Activated naive CD4-positive, alpha-beta T cell treated with anti-CD3 and anti-CD28 coated beads, Interleukin-2, amount 50 U/mL, for 24 hours (primary cell): Measurements from ENCODE around the gene PPP4R4.
"Not testable (repeated sequence)": the region's sequence is repeated elsewhere in the genome, so short reads cannot be mapped to it uniquely, and the experiment has no call there.

Experiments used
- H3K27ac Mint-ChIP-seq: one replicate; pipeline ENCODE4 v1.8.0; 2021; ENCODE audit warnings: mild to moderate bottlenecking, mixed read lengths
- H3K27me3 Mint-ChIP-seq: one replicate; pipeline ENCODE4 v1.8.0; 2021; ENCODE audit warnings: mixed read lengths
- H3K36me3 Mint-ChIP-seq: one replicate; pipeline ENCODE4 v1.8.0; 2021; ENCODE audit warnings: mixed read lengths
- H3K4me1 Mint-ChIP-seq: one replicate; pipeline ENCODE4 v1.8.0; 2021; ENCODE audit warnings: mixed read lengths
- H3K4me3 Mint-ChIP-seq: one replicate; pipeline ENCODE4 v1.8.0; 2021; ENCODE audit warnings: mild to moderate bottlenecking, mixed read lengths
- H3K9me3 Mint-ChIP-seq: one replicate; pipeline ENCODE4 v1.8.0; 2021; ENCODE audit warnings: mixed read lengths

PPP4R4 gene

GRCh38 chr14:94139421-94139820, 34.7 kb upstream of the PPP4R4 start:
- Mint-ChIP-seq H3K4me1 (peaks cover 7% of the 10 kb centered on the region), H3K36me3 (no peaks in the 10 kb centered on the region), H3K27ac (no peak overlapping the region), H3K9me3 (no peaks in the 10 kb centered on the region), H3K27me3 (peaks cover 3% of the 10 kb centered on the region), H3K4me3 (no peak overlapping the region)

GRCh38 chr14:94142247-94142646, 31.9 kb upstream of the PPP4R4 start:
- Mint-ChIP-seq H3K4me1 (peaks cover 11% of the 10 kb centered on the region), H3K4me3 (no peak overlapping the region), H3K36me3 (no peaks in the 10 kb centered on the region), H3K27me3 (peaks cover 3% of the 10 kb centered on the region), H3K9me3 (no peaks in the 10 kb centered on the region), H3K27ac (no peak overlapping the region)

- Mint-ChIP-seq H3K27me3 (peaks cover 3% of the 10 kb centered on the region), H3K36me3 (no peaks in the 10 kb centered on the region), H3K4me1 (peaks cover 11% of the 10 kb centered on the region), H3K27ac (no peak overlapping the region), H3K4me3 (no peak overlapping the region), H3K9me3 (no peaks in the 10 kb centered on the region)
These were observed 31.3 kb upstream of the PPP4R4 start for GRCh38 chr14:94142836-94143235.

- H3K4me3 Mint-ChIP-seq, result no peak overlapping the region
- H3K4me1 Mint-ChIP-seq, result peaks cover 11% of the 10 kb centered on the region
- H3K9me3 Mint-ChIP-seq, result no peaks in the 10 kb centered on the region
- H3K27me3 Mint-ChIP-seq, result peaks cover 3% of the 10 kb centered on the region
- H3K27ac Mint-ChIP-seq, result no peak overlapping the region
- no peaks in the 10 kb centered on the region for H3K36me3 Mint-ChIP-seq
These were observed 30.9 kb upstream of the PPP4R4 start for GRCh38 chr14:94143239-94143638.

- H3K27me3 Mint-ChIP-seq, result peaks cover 3% of the 10 kb centered on the region
- H3K9me3 Mint-ChIP-seq, result no peaks in the 10 kb centered on the region
- H3K27ac Mint-ChIP-seq, result no peak overlapping the region
- H3K36me3 Mint-ChIP-seq, result no peaks in the 10 kb centered on the region
- H3K4me3 Mint-ChIP-seq, result no peak overlapping the region
- H3K4me1 Mint-ChIP-seq, result peaks cover 11% of the 10 kb centered on the region
These were observed 30.4 kb upstream of the PPP4R4 start for GRCh38 chr14:94143711-94144110.

- Mint-ChIP-seq H3K27me3 (no peaks in the 10 kb centered on the region), H3K4me1 (peaks cover 11% of the 10 kb centered on the region), H3K4me3 (no peak overlapping the region), H3K36me3 (no peaks in the 10 kb centered on the region), H3K27ac (peak overlapping the region; percentile 66), H3K9me3 (no peaks in the 10 kb centered on the region)
These were observed 29.4 kb upstream of the PPP4R4 start for GRCh38 chr14:94144765-94145164.

- Mint-ChIP-seq H3K36me3 (no peaks in the 10 kb centered on the region), H3K4me3 (no peak overlapping the region), H3K9me3 (no peaks in the 10 kb centered on the region), H3K27me3 (no peaks in the 10 kb centered on the region), H3K4me1 (peaks cover 11% of the 10 kb centered on the region), H3K27ac (no peak overlapping the region)
These were observed 28.1 kb upstream of the PPP4R4 start for GRCh38 chr14:94145902-94146527.

- Mint-ChIP-seq H3K27ac (no peak overlapping the region), H3K27me3 (no peaks in the 10 kb centered on the region), H3K4me1 (peaks cover 8% of the 10 kb centered on the region), H3K9me3 (no peaks in the 10 kb centered on the region), H3K36me3 (no peaks in the 10 kb centered on the region), H3K4me3 (no peak overlapping the region)
These were observed 21.4 kb upstream of the PPP4R4 start for GRCh38 chr14:94152676-94153075.

- Mint-ChIP-seq H3K36me3 (no peaks in the 10 kb centered on the region), H3K27ac (no peak overlapping the region), H3K9me3 (no peaks in the 10 kb centered on the region), H3K4me1 (peaks cover 19% of the 10 kb centered on the region), H3K27me3 (no peaks in the 10 kb centered on the region), H3K4me3 (no peak overlapping the region)
These were observed 20.3 kb upstream of the PPP4R4 start for GRCh38 chr14:94153750-94154342.

GRCh38 chr14:94156143-94156542, 18.0 kb upstream of the PPP4R4 start:
- not testable (repeated sequence) for H3K36me3 Mint-ChIP-seq, H3K27ac Mint-ChIP-seq, H3K4me3 Mint-ChIP-seq, H3K9me3 Mint-ChIP-seq, H3K27me3 Mint-ChIP-seq
- peaks cover 42% of the 10 kb centered on the region for H3K4me1 Mint-ChIP-seq

- Mint-ChIP-seq H3K4me1 (peaks cover 52% of the 10 kb centered on the region), H3K27ac (no peak overlapping the region), H3K9me3 (no peaks in the 10 kb centered on the region), H3K27me3 (no peaks in the 10 kb centered on the region), H3K36me3 (no peaks in the 10 kb centered on the region), H3K4me3 (no peak overlapping the region)
These were observed 16.9 kb upstream of the PPP4R4 start for GRCh38 chr14:94157197-94157596.

- Mint-ChIP-seq H3K4me1 (peaks cover 61% of the 10 kb centered on the region), H3K27ac (peak overlapping the region; percentile 65), H3K4me3 (peak overlapping the region; percentile 60), H3K36me3 (no peaks in the 10 kb centered on the region), H3K27me3 (no peaks in the 10 kb centered on the region), H3K9me3 (no peaks in the 10 kb centered on the region)
These were observed 15.8 kb upstream of the PPP4R4 start for GRCh38 chr14:94158239-94158883.

GRCh38 chr14:94161058-94161457, 13.1 kb upstream of the PPP4R4 start:
- peak overlapping the region; percentile 37 for H3K4me3 Mint-ChIP-seq
- peak overlapping the region; percentile 71 for H3K27ac Mint-ChIP-seq
- no peaks in the 10 kb centered on the region for H3K27me3 Mint-ChIP-seq
- no peaks in the 10 kb centered on the region for H3K36me3 Mint-ChIP-seq
- peaks cover 76% of the 10 kb centered on the region for H3K4me1 Mint-ChIP-seq
- no peaks in the 10 kb centered on the region for H3K9me3 Mint-ChIP-seq

GRCh38 chr14:94161981-94162380, 12.1 kb upstream of the PPP4R4 start:
- Mint-ChIP-seq H3K4me1 (peaks cover 74% of the 10 kb centered on the region), H3K27ac (peak overlapping the region; percentile 13), H3K36me3 (no peaks in the 10 kb centered on the region), H3K9me3 (no peaks in the 10 kb centered on the region), H3K4me3 (no peak overlapping the region), H3K27me3 (no peaks in the 10 kb centered on the region)

- Mint-ChIP-seq H3K27ac (no peak overlapping the region), H3K4me3 (no peak overlapping the region), H3K27me3 (no peaks in the 10 kb centered on the region), H3K9me3 (no peaks in the 10 kb centered on the region), H3K36me3 (no peaks in the 10 kb centered on the region), H3K4me1 (peaks cover 70% of the 10 kb centered on the region)
These were observed 11.7 kb upstream of the PPP4R4 start for GRCh38 chr14:94162466-94162865.

- Mint-ChIP-seq H3K36me3 (no peaks in the 10 kb centered on the region), H3K4me3 (no peak overlapping the region), H3K9me3 (no peaks in the 10 kb centered on the region), H3K4me1 (peaks cover 57% of the 10 kb centered on the region), H3K27ac (no peak overlapping the region), H3K27me3 (no peaks in the 10 kb centered on the region)
These were observed 10.3 kb upstream of the PPP4R4 start for GRCh38 chr14:94163796-94164195.
